Lung microvascular endothelial cell (primary cell): Measurements from ENCODE around the gene FCAMR. TPM values are rescaled to one million over a fixed set of nuclear protein-coding genes. Genes with fewer than 3 reads are reported as not detected.

Source experiments
- DNase-seq, 2 donors: peaks; one replicate each; pipeline versions ENCODE4 v3.0.0 to v3.0.0-alpha.2; 2010; ENCODE audit warnings: low read depth in 2 of 2
- total RNA-seq: library from RNA; depleted of rRNA; stranded (reverse); fragments of >200 nt; gene quantifications from 2 replicates; pipeline ENCODE4 v1.2.1, GENCODE V29; 2014

Gene FCAMR, protein sequence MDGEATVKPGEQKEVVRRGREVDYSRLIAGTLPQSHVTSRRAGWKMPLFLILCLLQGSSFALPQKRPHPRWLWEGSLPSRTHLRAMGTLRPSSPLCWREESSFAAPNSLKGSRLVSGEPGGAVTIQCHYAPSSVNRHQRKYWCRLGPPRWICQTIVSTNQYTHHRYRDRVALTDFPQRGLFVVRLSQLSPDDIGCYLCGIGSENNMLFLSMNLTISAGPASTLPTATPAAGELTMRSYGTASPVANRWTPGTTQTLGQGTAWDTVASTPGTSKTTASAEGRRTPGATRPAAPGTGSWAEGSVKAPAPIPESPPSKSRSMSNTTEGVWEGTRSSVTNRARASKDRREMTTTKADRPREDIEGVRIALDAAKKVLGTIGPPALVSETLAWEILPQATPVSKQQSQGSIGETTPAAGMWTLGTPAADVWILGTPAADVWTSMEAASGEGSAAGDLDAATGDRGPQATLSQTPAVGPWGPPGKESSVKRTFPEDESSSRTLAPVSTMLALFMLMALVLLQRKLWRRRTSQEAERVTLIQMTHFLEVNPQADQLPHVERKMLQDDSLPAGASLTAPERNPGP
- total RNA-seq, result not detected in 2 replicates

DNA sequence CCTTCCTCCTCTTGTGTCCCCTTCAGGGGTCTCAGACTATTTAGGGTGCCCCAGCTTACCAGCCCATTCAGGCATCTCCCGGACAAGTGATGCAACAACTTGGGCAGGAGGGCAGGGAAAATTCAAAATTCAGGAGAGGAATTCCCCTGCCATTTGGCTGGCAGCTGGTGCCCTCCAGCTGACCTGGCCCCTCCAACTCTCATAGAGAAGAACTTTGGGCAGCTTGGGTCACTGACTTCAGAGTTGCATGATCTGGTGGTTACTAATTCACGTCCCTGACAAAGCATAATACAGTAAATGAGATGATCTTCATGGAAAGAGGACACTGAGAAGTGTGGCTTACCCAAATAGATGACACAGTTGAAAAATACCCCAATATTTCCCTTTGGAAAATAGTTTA, at the start of gene FCAMR:
FCAMR (minus strand) TSS at position 15 of the 400 bp plus-strand sequence. CDS start 335 bp downstream, outside the sequence.
- no peak for DNase-seq

DNA sequence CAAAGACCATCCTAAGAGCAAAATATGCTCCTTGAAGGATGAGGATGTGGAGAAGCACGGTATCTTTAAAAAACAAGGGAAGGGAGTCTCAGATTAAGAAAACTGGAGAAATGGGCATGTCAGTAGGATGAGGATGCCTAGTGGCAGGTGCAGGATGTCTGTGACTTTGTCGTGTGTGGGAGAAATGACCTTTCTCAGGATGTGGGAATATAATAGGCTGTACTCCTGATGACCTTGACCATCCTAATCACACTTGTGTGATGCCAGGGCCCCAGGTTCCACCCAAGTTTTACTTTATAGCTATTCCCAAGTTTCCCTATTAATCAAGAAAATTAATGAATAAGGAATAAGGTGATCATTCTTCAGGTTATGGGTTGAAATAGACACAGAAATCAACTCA, 49.4 kb upstream of the FCAMR start:
- DNase-seq, result no peak

DNA sequence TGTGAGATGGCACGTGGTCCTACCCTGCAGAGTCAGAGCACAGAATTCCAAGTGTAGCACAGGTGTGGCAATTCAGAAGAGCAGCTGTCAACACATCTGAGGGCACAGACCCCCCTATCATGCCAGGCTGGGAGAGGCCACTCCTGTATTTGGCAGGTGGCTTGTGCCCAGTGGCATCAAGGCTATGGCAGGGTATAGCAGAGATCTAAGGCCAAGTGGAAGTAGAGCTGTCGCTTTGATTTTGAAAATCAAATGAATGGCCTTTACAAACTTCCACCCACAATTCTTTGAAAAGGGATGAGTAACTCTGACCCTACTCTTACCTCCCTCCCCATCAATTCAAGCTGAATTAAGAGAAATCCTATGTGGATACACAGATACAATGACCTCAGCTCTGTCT, 48.9 kb upstream of the FCAMR start:
- DNase-seq, result no peak

DNA sequence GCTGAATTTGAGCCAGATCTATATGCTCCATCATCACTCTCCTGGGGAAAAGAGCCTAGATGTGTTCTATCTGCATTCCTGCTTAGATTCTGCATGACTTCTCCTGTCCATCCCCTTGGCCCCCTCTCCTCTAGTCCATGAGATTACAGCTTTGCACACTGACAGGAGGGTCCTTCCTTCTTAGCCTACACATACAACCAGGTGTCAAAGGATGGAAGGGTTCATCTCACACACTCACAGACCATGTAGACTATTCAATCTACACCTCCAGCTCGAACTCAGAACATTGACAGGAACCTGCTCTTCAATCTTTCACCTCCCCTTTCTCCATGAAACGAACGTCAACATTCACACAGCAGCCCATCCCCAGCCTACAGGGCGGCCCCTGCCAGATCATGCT, 48.4 kb upstream of the FCAMR start:
- no peak for DNase-seq

DNA sequence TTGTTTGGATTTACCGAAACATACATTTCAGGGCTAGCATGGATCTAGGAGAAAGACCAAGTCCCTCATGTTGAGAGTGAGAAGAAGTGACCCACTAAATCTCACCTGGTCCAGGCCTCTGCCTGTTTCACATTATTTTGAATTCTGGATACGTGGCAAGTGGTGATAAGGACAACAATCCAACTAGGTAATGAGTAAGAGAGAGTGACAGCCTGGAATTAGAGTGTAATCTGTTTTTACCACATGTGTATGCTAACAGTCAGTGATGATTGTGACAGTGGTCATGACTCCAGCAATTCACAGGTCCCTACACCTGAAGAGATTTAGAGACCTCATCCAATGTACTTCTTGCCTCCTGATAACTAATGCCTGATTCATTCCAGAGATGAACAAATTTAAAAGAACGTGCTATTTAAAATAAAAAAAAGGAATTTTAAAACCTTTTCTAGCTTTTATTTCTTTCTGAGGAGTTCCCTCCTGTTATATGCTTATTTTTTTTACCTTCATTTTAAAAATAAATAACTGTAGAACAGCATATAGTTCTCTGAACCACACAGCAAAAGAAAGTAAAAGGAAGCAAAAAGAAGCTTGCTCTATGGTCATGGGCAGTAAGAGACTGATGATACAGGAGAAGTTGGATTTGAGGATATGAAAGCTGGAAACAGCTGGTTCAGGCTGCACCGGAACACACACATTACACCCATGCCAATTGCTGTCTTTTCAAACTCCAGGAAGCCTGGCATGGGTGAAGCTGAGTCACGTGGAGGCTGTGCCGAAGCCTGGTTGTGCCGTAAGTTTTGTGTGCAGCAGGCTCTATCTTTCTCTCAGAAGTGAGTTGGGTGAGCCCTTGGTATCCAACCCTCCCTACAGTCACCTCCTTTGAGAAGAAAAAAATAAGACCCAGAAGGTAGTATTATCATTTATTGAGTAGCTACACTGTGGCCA, 47.6 kb upstream of the FCAMR start:
- DNase-seq, result peak; percentile 14 to 20

DNA sequence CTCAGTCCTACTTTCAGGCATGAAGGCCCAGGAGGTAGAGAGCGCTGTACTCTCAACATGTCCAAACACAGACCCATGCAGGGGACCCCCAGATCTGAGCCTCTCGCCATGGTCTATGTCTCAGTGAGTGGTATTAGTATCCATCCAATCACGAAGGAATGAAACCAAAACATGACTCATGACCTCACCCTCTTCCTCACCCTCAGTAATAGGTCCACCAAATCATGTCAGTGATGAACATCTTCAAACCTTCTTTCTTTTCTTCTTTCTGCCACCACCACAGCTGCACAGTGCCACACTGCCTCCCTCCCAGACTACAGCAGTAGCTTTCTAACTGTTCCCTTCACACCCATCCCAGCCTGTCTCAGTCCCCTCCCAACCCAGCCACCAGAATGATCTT, 45.5 kb upstream of the FCAMR start:
- no peak for DNase-seq

DNA sequence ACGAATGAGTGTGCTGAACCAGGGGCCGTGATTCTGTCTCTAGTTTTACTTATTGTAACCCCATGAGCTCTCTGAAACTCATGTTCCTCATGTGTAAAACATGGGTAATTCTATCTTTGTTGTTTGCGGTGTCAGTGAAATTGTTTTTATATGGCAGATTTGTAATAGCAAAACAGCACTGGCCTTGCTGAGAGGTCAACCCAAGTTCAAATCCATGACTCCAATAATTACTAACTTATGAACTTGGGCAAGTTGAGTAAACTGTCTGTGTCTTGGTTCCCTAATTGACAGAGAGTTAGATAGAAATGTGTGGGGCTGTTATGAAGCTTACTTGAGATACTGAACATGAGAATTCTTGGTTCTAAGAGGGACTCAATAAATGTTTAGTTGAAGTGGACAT, 44.5 kb upstream of the FCAMR start:
- no peak for DNase-seq

DNA sequence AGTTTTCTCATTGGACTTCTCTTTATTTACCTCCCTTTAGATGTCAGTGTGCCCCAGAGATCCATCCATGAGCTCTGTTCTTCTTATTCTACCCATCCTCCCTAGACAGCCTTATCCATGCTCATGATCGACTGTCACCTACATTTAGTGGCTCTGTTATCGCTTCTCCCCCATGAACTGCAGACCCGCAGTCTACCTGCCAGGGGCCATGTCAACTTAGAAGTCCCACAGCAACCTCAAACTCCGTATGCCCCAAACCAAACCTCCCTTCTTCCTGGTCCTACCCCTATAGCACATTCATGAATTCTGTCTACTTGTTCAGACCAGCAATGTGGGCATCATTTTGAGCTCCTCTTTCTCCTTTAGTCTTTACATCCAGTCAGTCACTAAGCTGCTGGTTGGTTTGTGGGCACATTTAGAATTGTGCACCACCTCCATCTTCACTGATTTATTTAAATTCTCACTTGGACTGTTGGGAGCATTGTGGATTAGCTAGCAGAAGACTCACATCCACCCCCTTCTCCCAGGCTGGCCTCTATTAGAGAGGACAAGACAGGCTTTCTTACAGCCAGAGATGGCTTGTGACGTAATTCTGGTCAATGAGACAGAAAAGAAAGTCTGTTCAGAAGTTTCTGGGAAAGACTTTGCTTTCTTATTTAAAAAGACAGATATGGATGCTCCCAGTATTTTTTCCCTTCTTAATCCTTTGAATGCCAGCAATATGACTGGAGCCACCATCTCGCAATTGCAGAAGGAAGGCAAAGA, 43.2 kb upstream of the FCAMR start:
- no peak for DNase-seq

DNA sequence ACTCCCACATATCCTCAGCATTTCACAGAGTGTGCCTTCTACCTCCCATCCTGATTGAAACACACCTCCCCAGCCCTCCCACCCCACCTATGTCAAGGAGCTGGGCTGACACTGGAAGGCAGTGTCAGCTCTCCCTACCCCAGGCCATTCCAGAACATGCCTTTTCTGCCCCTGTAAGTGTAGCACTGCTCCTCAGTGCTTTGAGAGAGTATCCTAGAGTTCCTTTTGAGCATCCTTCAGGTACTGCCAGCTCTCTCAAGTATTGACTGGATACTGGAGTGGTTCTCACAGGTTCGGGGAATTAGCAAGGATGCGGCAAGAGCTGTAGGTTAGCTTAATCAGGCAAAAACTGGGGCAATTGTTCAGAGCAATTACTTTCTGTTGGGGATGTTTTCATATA, 40.5 kb upstream of the FCAMR start:
- no peak for DNase-seq

DNA sequence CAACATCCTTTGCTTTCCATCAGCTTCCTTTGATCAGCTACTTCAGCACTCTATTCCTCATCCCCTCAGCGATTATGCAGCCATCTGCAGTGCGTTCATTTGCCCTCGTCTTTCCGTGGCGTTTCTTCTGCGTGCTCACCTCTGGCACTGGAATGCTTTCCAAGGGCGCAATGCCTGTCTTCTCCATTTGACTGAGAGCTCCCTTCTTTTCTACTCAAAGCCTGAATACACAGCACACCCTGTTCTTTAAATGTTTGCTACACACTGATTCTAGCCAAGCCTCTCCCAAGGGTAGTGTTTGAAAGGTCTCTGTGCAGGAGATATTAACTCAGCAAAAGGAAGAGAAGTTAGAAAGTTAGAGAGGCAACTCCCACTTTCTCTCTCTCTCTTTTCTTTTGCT, 39.7 kb upstream of the FCAMR start:
- DNase-seq, result no peak

DNA sequence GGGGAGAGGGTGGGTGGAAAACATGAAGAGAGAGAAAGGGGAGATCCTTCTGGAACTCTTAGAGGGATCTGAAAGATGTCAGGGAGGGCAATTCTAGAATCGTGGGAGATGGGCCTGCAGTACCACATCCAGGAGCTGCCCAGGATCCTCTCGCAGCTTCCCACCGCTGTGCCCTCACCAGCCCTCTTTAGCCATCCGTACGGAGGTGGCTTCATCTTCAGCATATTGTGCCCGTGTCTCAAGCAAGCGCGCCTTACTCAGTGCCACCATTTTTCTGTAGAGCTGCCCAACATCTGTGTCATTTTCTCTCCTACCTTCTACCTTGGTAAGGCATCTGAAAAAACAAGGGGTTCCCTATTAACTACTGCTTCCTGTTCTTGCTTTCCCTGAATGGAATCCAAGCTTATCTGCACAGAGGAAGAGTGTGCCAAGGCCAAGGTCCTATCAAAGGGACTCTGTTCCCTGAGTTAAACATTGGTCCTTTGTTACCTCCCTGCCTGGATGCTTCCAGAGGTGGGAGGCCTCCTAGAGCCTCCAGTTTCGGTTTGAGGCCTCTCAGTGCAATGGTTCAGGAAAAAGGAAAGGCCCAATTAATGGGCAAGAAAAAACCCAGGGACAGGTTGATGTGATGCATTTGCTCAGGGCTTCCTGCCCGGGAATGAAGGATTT, 39.1 kb upstream of the FCAMR start:
- DNase-seq, result no peak

DNA sequence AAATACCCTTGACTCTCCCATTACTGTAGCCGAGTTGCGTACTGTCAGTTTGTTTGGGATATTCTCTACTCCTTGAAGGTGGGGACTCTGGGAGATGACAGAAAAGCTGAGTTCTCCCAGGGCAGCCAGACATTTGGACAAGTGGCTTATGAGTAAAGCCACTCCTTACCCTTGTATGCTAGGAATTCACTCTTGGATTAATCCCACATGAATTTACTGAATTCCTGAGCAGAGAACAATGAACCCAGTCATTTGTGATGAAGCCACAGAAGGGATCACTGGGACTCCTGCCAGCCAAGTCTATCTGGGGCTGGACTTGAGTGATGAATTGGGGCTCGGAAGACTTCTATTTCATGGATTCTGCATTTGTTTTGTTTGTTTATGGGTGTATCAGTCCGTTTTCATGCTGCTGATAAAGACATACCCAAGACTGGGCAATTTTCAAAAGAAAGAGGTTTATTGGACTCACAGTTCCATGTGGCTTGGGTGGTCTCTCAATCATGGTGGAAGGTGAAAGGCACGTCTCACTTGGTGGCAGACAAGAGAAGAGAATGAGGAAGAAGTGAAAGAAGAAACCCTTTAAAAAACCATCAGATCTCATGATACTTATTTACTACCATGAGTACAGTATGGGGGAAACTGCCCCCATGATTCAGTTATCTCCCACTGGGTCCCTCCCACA, 37.2 kb upstream of the FCAMR start:
- peak in 1 of 2 donors; percentile 60 for DNase-seq

DNA sequence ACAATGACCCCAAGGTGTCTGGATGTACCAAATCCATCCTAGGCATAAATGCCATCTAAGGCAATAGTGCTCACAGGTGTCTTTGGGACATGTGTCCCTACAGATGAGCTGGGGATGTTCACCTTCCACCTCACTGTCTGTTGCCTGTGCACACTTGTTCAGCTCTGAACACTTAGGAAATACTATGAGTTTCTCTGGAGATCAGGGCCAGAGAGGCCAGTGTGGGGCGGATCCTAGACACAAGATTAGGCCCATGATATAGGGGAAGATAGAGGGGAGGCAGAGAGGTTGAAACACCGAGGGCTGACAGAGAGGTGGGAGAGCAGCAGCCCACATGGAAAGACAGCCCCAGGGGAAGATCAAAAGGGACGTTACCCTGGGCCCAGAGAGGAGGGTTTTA, 36.7 kb upstream of the FCAMR start:
- DNase-seq, result no peak

DNA sequence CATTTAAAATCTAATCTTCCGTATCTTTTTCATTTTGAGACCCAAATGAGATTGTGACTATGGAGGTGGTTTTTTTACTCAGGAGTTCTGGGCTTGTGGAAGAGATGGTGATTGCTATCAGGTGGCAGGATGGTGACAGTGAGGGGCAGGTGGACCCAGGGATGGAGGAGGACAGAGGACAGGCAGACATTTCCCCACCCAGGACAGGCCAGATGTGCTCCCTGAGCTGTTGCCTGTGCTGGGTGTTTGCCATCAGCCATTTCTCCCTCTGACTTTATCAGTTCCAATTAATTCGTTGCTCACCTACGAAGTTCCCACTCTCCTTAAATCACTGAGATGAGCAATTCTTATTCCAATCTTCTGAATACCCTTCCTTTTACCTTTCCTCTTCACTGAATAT, 35.8 kb upstream of the FCAMR start:
- DNase-seq, result no peak

DNA sequence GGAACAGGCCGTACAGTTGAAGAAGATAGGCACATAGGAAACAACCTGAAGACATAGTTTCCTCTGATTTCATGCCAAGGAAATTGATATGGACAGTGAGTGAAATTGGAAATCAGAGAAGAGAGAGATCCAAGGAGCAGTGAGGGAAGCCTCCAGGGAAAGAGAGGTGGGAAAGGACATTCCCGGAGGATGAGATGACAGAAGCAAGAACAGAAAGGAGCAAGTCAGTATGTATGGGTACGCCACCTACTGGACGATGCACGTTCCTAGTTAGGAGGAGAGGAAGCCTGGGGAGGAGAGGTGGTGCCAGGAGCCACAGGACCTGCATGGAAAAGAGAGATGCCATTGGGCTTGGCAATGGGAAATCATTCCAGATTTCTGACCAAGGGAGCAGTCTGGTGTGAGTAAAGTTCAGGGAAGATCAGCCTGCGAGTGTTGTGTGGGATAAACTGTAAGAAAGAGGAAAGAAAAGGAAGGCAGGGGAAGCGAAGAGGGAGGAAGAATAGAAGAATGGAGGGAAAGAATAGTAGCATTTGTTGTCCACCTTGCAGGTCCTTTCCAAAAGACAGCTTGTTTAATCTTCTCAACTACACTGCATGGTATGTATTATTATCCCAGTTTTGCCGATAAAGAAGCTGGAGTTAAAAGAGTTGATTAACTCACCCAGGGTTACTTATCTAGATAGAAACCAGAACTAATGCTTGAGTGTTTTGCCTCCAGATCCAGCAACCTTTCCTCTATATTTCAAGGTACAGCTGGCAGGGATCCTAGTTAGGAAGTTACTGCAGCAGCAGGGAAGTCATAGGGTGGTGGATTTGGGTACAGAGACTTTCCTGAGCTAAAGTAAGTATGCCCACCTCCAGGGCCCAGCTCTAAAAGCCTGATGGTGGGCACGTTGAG, 34.9 kb upstream of the FCAMR start:
- DNase-seq, result peak; percentile 61 to 71

DNA sequence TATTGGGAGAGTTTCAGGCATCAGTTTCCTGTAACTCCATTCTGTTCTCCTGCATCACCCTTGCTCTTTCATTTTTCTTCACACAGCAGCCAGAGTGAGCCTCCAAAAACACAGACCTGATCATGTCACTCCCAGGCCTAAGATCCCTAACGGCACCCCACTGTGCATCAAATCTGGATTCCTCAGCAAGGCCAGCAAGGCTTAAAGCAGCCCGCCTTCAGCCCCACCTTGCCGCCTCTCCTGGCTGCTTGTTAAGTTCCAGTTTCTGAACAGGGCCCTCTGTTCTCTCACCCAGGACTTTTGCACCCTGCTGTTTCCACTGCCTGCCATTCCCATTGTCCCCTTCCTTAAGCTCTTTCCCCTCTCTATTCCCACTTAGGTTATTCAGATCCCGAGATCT, 33.0 kb upstream of the FCAMR start:
- DNase-seq, result no peak

DNA sequence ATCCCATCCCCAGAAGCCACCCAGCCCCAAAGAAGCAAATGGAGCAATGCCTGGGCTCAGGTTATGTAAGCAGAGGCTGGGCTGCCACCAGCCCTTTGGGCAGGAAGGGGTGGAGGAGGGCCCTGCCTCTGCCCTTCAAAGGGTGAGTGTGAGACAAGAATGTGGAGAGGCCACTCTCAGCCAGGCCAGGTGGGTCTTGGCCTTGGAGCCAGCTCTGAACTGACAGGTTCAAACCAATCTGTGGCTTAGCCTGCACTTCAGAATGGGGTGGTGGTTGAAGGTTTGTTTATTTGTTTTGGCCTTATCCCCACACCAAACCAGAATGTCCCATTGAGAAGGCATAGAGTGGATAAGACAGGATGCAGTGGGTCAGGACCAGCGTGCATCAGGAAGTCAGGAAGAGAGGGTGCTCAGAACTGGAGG, 32.5 kb upstream of the FCAMR start:
- no peak for DNase-seq

DNA sequence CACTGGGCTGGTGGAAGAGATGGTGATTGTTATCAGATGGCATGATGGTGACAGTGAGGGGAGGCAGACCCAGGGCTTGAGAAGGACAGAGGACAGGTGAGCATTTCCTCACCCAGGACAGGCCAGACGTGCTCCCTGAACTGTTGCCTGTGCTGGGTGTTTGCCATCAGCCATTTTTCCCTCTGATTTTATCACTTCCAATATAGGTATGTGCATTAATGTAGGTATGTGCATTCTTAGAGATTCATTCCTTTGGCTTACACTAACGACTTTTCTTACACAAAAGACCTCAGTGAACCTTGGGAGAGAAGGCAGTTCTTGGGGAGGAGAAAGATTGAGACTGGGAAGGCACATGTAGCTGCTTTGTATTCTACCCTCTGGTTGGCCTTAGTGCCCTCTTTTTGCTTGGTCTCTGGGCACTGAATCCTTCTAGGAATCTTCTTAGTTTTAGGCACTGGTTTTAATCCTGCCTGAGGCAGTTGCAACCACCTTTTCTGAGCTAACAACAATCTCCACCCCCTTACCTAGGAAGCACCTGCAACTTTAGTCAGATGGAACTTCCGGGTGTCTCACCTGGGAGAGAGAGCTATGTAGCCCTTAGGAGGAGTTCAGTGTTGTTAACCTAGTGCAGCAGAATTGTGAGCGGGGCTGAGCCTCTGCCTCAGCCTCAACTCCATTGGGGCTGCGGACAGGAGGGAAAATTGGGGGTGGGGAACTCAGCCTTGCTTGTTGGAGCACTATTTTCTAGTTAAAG, 31.4 kb upstream of the FCAMR start:
- DNase-seq, result no peak
